Ovary (tissue), 10 donors: Measurements from ENCODE around the gene NTMT2. TPM values are rescaled to one million over a fixed set of nuclear protein-coding genes. Genes with fewer than 3 reads are reported as not detected.
"Not testable (repeated sequence)": the region's sequence is repeated elsewhere in the genome, so short reads cannot be mapped to it uniquely, and the experiment has no call there.

Source experiments
- DNase-seq, 5 donors: peaks; one replicate each; pipeline ENCODE4 v3.0.0-alpha.2; 2019 to 2020
- H3K27ac ChIP-seq, 2 donors: fragments of 200-600 bp; one replicate each; pipeline versions ENCODE4 v1.5.1 to v1.8.0; 2019 to 2022
- H3K27me3 ChIP-seq: fragments of 200-600 bp; one replicate; pipeline ENCODE4 v1.8.0; 2022
- H3K36me3 ChIP-seq: fragments of 200-600 bp; sonication (generic); one replicate; pipeline ENCODE4 v1.5.1; 2019
- H3K4me1 ChIP-seq: one replicate; pipeline ENCODE4 v1.8.1; 2013; ENCODE audit warnings: mild to moderate bottlenecking, moderate library complexity; ENCODE audit not compliant: insufficient read depth
- H3K4me3 ChIP-seq: fragments of 200-600 bp; sonication (generic); one replicate; pipeline ENCODE4 v1.5.1; 2017
- H3K9me3 ChIP-seq, 2 donors: fragments of 200-600 bp in 1 of 2; sonication (generic) in 1 of 2; one replicate each; pipeline versions ENCODE4 v1.5.1 to v1.8.1; 2013 to 2019; ENCODE audit warnings: mild to moderate bottlenecking in 1 of 2, moderate library complexity in 1 of 2
- EP300 ChIP-seq: sonication (generic); formaldehyde crosslinking; IDR thresholded peaks from one replicate; pipeline ENCODE4 v1.6.1; 2017; ENCODE audit warnings: antibody characterized with exemption
- POLR2A ChIP-seq: fragments of 450-650 bp; IDR thresholded peaks from one replicate; pipeline ENCODE4 v1.6.1; 2017; ENCODE audit warnings: antibody characterized with exemption, mild to moderate bottlenecking, moderate library complexity
- WGBS, 3 donors: extraction: QIAGEN DNeasy Blood & Tissue Kit in 1 of 3; methylation state at CpG; one replicate each; pipeline versions ENCODE4 v1.1.5 to v1.1.7; 2013 to 2017; 5-methylcytosine and 5-hydroxymethylcytosine counted together
- intact Hi-C, 4 donors: fragments of 100-400 bp; cut with DNase I; formaldehyde crosslinking; loops; one replicate each; pipeline versions ENCODE4 v1.11.0 to v1.15.1; 2022 to 2023
- long read RNA-seq, 3 donors: library from polyadenylated mRNA in 2 of 3; unstranded in 2 of 3; transcript quantifications; one replicate each; pipeline ENCODE4 v2.0.0 and lab custom pipeline, GENCODE V29; 2021 to 2026
- polyA plus RNA-seq, 2 donors: library from polyadenylated mRNA; stranded (reverse); fragments of 200-250 nt in 1 of 2; fragments of 350-450 nt in 1 of 2; fragmentation: Illumina TruSeq in 1 of 2; extraction: RNeasy Lipid Tissue Mini Kit (QIAGEN cat#74804) in 1 of 2; gene quantifications; one replicate each; pipeline ENCODE4 v1.2.3, GENCODE V29; 2013 to 2014
- total RNA-seq, 7 donors: library from RNA; depleted of rRNA in 2 of 7; stranded (reverse); fragments of >200 nt in 2 of 7; fragmentation: NEBNext Ultra II Directional in 3 of 7; extraction: Animal tissue kit (Norgen Biotek cat#: 25700) in 3 of 7; gene quantifications; one replicate each; pipeline versions ENCODE4 v1.1.0 to v1.2.4, GENCODE V29; 2016 to 2023
- TF ChIP-seq, protein P1 (sequence below), 3 donors: fragments of 450-650 bp in 2 of 3; fragments of 200-600 bp in 1 of 3; IDR thresholded peaks; one replicate each; pipeline versions ENCODE4 v1.5.1 to v1.8.0; 2016 to 2022; ENCODE audit warnings: antibody characterized with exemption in 3 of 3, mild to moderate bottlenecking in 1 of 3
- donor health status: DM: no; HTN: no; CAD: no; lungs with moderate emphysema.
- donor health status: DM: no; HTN: no; CAD: no.
- donor health status: Bipolar disorder and iron deficiency.
- donor health status: DM: yes; HTN: yes; CAD: no.
- donor health status: DM: no; HTN: no; CAD: no.
- donor health status: DM: yes; HTN: yes; CAD: no.

Gene NTMT2
- total RNA-seq, result not detected
- not detected for polyA plus RNA-seq
- long read RNA-seq, donor 1, result 0 reads
- long read RNA-seq, donor 2, result 0 reads
- long read RNA-seq, donor 3, result 0 reads

GRCh38 chr1:170145770-170146676 is at the start of gene NTMT2:
Gene NTMT2, plus strand, starts transcription at chr1:170145959. Its CDS starts 149 bp downstream, at chr1:170146108.
- no peak within 1 kb of the TSS for H3K27ac ChIP-seq
- no peak for DNase-seq
- TF ChIP-seq EP300 (no peak), POLR2A (no peak)
- TF ChIP-seq, protein P1, sequence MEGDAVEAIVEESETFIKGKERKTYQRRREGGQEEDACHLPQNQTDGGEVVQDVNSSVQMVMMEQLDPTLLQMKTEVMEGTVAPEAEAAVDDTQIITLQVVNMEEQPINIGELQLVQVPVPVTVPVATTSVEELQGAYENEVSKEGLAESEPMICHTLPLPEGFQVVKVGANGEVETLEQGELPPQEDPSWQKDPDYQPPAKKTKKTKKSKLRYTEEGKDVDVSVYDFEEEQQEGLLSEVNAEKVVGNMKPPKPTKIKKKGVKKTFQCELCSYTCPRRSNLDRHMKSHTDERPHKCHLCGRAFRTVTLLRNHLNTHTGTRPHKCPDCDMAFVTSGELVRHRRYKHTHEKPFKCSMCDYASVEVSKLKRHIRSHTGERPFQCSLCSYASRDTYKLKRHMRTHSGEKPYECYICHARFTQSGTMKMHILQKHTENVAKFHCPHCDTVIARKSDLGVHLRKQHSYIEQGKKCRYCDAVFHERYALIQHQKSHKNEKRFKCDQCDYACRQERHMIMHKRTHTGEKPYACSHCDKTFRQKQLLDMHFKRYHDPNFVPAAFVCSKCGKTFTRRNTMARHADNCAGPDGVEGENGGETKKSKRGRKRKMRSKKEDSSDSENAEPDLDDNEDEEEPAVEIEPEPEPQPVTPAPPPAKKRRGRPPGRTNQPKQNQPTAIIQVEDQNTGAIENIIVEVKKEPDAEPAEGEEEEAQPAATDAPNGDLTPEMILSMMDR (IDR thresholded peaks at IDR 0.05), result no peak
- no peaks in the 10 kb centered on the region for H3K27me3 ChIP-seq
- intact Hi-C loops, result no loop called here
- no peaks in the 10 kb centered on the region for H3K4me1 ChIP-seq
- H3K4me3 ChIP-seq, result no peak within 1 kb of the TSS
- 56 to 64% (median 56%) methylated on average over 8 of the region's 8 CpGs for WGBS, 3 donors
- no peaks in the 10 kb centered on the region for H3K36me3 ChIP-seq
- no peaks in the 10 kb centered on the region for H3K9me3 ChIP-seq

- no peaks in the 10 kb centered on the region for H3K9me3 ChIP-seq
- H3K4me3 ChIP-seq, result no peak overlapping the region
- no peaks in the 10 kb centered on the region for H3K27me3 ChIP-seq
- H3K36me3 ChIP-seq, result no peaks in the 10 kb centered on the region
- DNase-seq, result no peak
- TF ChIP-seq POLR2A (no peak), EP300 (no peak)
- TF ChIP-seq, protein P1 (IDR thresholded peaks at IDR 0.05), result no peak
- intact Hi-C loops, result no loop called here
- H3K27ac ChIP-seq, result no peak overlapping the region
- H3K4me1 ChIP-seq, result no peaks in the 10 kb centered on the region
Measured at GRCh38 chr1:170095976-170096748, 49.6 kb upstream of the NTMT2 start.

DNA sequence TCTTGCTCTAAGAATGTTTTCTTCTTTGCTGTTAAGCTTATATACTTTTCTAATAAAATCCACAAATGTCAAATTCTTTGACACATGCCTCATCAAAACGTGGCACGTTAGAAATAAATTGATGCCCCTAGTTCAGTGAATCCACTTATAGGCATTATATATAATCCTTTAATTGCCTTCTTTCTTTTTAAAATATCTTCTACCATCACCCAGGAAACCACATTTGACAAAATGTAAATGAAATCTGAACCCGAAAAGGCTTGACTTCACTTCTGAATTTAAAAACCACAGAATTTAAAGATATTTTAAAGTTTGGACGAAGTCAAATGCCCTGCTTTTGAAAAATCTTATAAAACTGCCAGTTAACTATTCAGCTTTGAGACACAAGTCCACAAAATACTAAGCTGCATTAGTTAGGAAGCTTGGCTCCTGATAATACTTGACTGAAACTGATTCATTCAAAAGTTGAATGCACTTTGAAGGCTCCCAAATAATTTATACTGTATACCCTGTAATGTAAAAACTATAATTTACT is 48.9 kb upstream of the NTMT2 start:
- whole genome bisulfite sequencing, 3 donors, result 69 to 80% (median 72%) methylated on average over 4 of the region's 4 CpGs
- intact Hi-C loops, result no loop called here
- no peaks in the 10 kb centered on the region for H3K9me3 ChIP-seq
- TF ChIP-seq EP300, result no peak
- TF ChIP-seq, protein P1 (IDR thresholded peaks at IDR 0.05), result no peak
- no peak for TF ChIP-seq POLR2A
- no peak overlapping the region for H3K4me3 ChIP-seq
- DNase-seq, result no peak
- H3K27me3 ChIP-seq, result no peaks in the 10 kb centered on the region
- no peak overlapping the region for H3K27ac ChIP-seq
- H3K36me3 ChIP-seq, result no peaks in the 10 kb centered on the region
- H3K4me1 ChIP-seq, result no peaks in the 10 kb centered on the region

- H3K9me3 ChIP-seq, result no peaks in the 10 kb centered on the region
- H3K4me1 ChIP-seq, result no peaks in the 10 kb centered on the region
- TF ChIP-seq EP300 (no peak), POLR2A (no peak)
- TF ChIP-seq, protein P1 (IDR thresholded peaks at IDR 0.05), result no peak
- WGBS, 3 donors, result 28 to 33% (median 29%) methylated on average over 4 of the region's 4 CpGs
- DNase-seq, result no peak
- no peak overlapping the region for H3K4me3 ChIP-seq
- no peaks in the 10 kb centered on the region for H3K36me3 ChIP-seq
- no peak overlapping the region for H3K27ac ChIP-seq
- no peaks in the 10 kb centered on the region for H3K27me3 ChIP-seq
- intact Hi-C loops, result no loop called here
Measured at GRCh38 chr1:170097449-170097948, 48.3 kb upstream of the NTMT2 start.

- H3K27ac ChIP-seq, H3K36me3 ChIP-seq, H3K9me3 ChIP-seq, H3K4me3 ChIP-seq, DNase-seq, intact Hi-C loops, H3K27me3 ChIP-seq, H3K4me1 ChIP-seq: not testable (repeated sequence)
- WGBS, 3 donors, result 75 to 84% (median 82%) methylated on average over 8 of the region's 8 CpGs
Measured at GRCh38 chr1:170113140-170113539, 32.6 kb upstream of the NTMT2 start.
